ENCODE data around the gene DOCK7. TPM values are rescaled to one million over a fixed set of nuclear protein-coding genes. Genes with fewer than 3 reads are reported as not detected.

DOCK7 gene
- total RNA-seq, 2 experiments from 2014 or later: 5.8 to 7.1 TPM

DNA sequence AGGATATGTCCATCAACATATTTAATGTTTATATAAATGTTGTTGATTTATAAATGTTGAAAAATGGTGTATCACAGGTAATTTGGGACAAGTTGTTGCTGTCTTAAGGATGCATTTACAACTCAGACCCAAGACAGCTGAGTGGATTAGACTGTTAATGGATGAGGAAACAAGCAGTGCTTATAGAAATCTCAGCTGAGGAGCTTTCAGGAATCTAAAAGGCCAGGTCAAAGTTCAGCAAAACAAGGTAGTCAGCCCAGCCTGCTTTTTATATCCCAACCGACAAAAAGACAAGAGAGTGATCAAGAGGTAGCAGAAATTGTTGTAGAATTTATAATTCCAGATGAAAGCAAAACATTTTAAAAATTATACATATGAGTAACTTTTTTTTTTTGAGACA is 268.0 kb downstream of the DOCK7 start:
- ATAC-seq (ENCODE audit: low read depth): no peak
- no peaks in the 10 kb centered on the region for H3K4me1 Mint-ChIP-seq
- H3K4me3 Mint-ChIP-seq: no peak overlapping the region
- H3K27ac Mint-ChIP-seq: no peak overlapping the region
- H3K36me3 Mint-ChIP-seq: no peaks in the 10 kb centered on the region
- POLR2A ChIA-PET: no interaction called here
- H3K27me3 Mint-ChIP-seq: peaks cover 9% of the 10 kb centered on the region
- DNase-seq: no peak
- no peaks in the 10 kb centered on the region for H3K9me3 Mint-ChIP-seq

DNA sequence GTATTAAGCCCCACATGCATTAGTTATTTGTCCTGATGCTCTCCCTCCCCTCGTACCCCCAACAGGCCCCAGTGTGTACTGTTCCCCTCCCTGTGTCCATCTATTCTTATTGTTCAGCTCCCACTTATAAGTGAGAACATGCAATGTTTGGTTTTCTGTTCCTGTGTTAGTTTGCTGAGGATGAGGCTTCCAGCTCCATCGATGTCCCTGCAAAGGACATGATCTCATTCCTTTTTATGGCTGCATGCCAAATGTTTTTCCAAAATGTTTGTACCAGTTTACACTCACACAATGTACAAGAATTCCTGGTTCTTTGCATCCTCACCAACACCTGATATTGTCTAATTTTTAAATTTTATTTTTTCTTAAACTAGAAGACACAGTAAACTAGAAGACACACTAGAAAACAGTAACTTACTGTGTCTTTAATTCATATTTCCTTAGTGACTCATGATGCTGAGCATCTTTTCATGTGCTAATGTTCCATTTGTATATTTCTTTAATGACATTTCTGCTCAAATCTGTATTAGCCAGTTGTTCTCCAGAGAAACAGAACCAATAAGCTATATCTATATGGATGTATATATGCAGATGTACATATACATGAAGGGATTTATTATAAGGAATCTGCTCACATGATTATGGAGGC is 270.7 kb downstream of the DOCK7 start:
- Mint-ChIP-seq H3K36me3 (no peaks in the 10 kb centered on the region), H3K27me3 (peaks cover 9% of the 10 kb centered on the region), H3K27ac (no peak overlapping the region), H3K4me1 (no peaks in the 10 kb centered on the region), H3K9me3 (no peaks in the 10 kb centered on the region), H3K4me3 (no peak overlapping the region)
- ATAC-seq (ENCODE audit: low read depth): no peak
- DNase-seq: no peak
- POLR2A ChIA-PET: no interaction called here

DNA sequence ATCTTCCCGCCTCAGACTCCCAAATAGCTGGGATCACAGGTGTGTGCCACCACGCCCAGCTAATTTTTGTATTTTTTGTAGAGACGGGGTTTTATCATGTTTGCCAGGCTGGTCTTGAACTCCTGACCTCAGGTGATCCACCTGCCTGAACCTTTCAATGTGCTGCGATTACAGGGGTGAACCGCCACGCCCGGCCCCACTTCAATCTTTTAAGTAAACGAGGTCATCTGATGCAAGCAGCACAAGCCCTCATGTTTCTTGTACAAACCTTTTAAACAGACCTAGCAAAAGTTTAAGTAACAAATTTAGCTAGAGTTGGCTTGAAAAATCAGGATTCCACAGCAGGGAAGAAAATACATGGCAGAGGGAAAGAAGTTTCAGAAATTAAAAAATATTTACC is 272.5 kb downstream of the DOCK7 start:
- Mint-ChIP-seq H3K9me3 (no peaks in the 10 kb centered on the region), H3K36me3 (no peaks in the 10 kb centered on the region), H3K4me3 (no peak overlapping the region), H3K4me1 (no peaks in the 10 kb centered on the region), H3K27me3 (peaks cover 7% of the 10 kb centered on the region), H3K27ac (no peak overlapping the region)
- POLR2A ChIA-PET: no interaction called here
- no peak for DNase-seq
- ATAC-seq (ENCODE audit: low read depth): no peak

DNA sequence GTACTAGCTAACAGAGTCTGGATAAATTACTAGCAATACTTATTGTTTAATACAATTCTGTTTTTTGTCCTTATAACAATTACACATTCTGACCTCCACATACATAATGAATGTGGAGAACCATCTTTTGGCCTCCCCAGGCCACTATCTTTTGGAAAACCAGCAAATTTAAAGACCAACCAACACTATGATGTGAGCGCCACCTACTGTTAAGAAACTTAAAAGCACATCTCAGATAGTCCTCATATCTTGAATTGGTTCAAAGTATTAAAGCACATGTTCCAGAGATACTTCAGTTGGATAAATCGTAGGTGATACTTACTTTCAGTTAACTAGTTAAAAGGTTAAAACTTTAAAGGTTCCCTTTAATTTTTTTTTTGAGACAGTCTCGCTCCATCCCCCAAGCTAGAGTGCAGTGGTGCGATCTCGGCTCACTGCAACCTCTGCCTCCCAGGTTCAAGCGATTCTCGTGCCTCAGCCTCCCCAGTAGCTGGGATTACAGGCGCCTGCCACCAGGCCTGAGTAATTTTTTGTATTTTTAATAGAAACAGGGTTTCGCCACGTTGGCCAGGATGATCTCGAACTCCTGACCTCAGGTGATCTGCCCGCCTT is 280.7 kb downstream of the DOCK7 start:
- ATAC-seq (ENCODE audit: low read depth) (no peak), DNase-seq (no peak)
- POLR2A ChIA-PET: no interaction called here

DNA sequence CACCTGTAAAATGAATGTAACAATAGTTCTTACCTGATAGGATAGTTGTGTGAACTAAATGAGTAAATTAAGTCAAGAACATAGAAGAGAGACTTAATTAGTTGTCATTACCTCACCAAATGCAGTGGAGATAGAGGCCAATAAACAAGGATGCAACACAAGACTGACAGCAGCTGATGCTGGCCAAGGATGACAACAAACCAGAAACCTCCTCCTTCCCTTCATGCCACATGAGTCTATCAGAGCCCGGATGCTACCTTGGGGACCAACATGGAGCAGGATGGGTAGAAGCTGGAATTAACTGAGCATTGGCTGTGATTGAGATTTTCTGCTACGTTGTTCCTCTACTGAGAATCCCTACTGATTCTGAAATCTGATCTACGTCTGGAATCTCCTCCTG is 281.6 kb downstream of the DOCK7 start:
- H3K27ac Mint-ChIP-seq: no peak overlapping the region
- no peaks in the 10 kb centered on the region for H3K36me3 Mint-ChIP-seq
- ATAC-seq (ENCODE audit: low read depth) (no peak), DNase-seq (no peak)
- POLR2A ChIA-PET: no interaction called here
- no peak overlapping the region for H3K4me3 Mint-ChIP-seq
- peaks cover 2% of the 10 kb centered on the region for H3K27me3 Mint-ChIP-seq
- no peaks in the 10 kb centered on the region for H3K9me3 Mint-ChIP-seq
- no peaks in the 10 kb centered on the region for H3K4me1 Mint-ChIP-seq

More for the DNA sequence above, 280.7 kb downstream of the DOCK7 start:
- H3K9me3 Mint-ChIP-seq: no peaks in the 10 kb centered on the region
- H3K27ac Mint-ChIP-seq: no peak overlapping the region
- peaks cover 2% of the 10 kb centered on the region for H3K27me3 Mint-ChIP-seq
- no peak overlapping the region for H3K4me3 Mint-ChIP-seq
- H3K4me1 Mint-ChIP-seq: no peaks in the 10 kb centered on the region
- no peaks in the 10 kb centered on the region for H3K36me3 Mint-ChIP-seq

DNA sequence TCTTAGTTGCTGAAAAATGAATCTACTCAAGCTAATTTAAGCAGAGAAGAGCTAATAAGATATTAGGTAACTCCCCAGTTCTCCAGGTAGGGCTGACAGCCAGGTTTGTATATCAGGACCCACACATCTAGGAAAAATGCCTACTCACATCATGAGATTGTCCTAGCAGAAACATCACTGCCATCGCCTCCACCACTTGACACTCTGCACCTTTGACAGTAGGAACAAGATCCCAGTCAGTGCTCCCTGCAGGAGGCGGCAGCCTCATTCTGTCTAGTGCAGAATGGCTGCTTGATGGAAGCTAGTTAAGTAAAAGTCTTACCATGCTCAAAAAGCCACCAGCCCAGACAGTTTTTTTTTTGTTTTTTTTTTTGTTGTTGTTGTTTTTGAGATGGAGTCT is 282.9 kb downstream of the DOCK7 start:
- Mint-ChIP-seq H3K4me3 (no peak overlapping the region), H3K27ac (no peak overlapping the region), H3K27me3 (peaks cover 2% of the 10 kb centered on the region), H3K9me3 (no peaks in the 10 kb centered on the region), H3K36me3 (no peaks in the 10 kb centered on the region), H3K4me1 (no peaks in the 10 kb centered on the region)
- no peak for ATAC-seq (ENCODE audit: low read depth)
- DNase-seq: no peak
- POLR2A ChIA-PET: no interaction called here

Other genes with a start within 250 kb of the DOCK7 start
- not detected for gene ANGPTL3, start 90.9 kb downstream of the DOCK7 start, total RNA-seq
- 10 to 100 TPM; 12.9 to 17.2 TPM for gene ATG4C, start 95.7 kb upstream of the DOCK7 start, total RNA-seq

All from activated naive CD8-positive, alpha-beta T cell treated with anti-CD3 and anti-CD28 coated beads, Interleukin-2, amount 10 ng/mL, durations not matched to agents 7 days and 5 days (primary cell).